NT2/D1 (cell line): ENCODE data around the gene APOL2.
"Not testable (repeated sequence)": the region's sequence is repeated elsewhere in the genome, so short reads cannot be mapped to it uniquely, and the experiment has no call there.

ENCODE experiments used
- SUZ12 ChIP-seq: IDR thresholded peaks from 2 replicates; pipeline ENCODE4 v1.6.1; 2011; ENCODE audit not compliant: insufficient read length, insufficient read depth; ENCODE audit errors: extremely low read depth
- YY1 ChIP-seq: IDR thresholded peaks from 2 replicates; pipeline ENCODE4 v1.6.1; 2011; ENCODE audit not compliant: insufficient read length, insufficient read depth

GRCh38 chr22:36263886-36264664 lies 24.7 kb upstream of the APOL2 start:
- TF ChIP-seq SUZ12, YY1: not testable (repeated sequence)
